Endothelial cell of umbilical vein (primary cell): Measurements from ENCODE around the gene CABLES1. TPM values are rescaled to one million over a fixed set of nuclear protein-coding genes. Genes with fewer than 3 reads are reported as not detected.

Experiments
- BruUV-seq: library from RNA; stranded (reverse); fragments of 400-500 nt; replicated peaks from 2 replicates; lab custom pipeline; 2021; lab: Mats Ljungman, UMichigan
- CTCF ChIA-PET: fragments of 300-600, 350-600 bp; sonication (Branson Sonifier 250); formaldehyde crosslinking; loops from one replicate; lab custom pipeline; 2021; ENCODE audit warnings: antibody characterized with exemption, inconsistent platforms; lab: Charles Lee
- POLR2A ChIA-PET: fragments of 300-600, 350-600 bp; sonication (Branson Sonifier 250); formaldehyde crosslinking; loops from one replicate; lab custom pipeline; 2021; ENCODE audit warnings: antibody characterized with exemption, inconsistent platforms; lab: Charles Lee
- DNase-seq: peaks from one replicate; pipeline ENCODE4 v3.0.0-alpha.2; 2011; ENCODE audit warnings: low read depth, low spot score
- FAIRE-seq: peaks from 2 replicates; lab custom pipeline; 2011; peaks lifted over from hg19 to GRCh38; lab: Jason Lieb, UNC
- H2AFZ ChIP-seq: 2 replicates; pipeline ENCODE4 v1.6.0; 2012; ENCODE audit warnings: low read depth, low read length, control low read depth, inconsistent platforms
- H3K27ac ChIP-seq: 2 replicates; pipeline ENCODE4 v1.5.1; 2011; ENCODE audit warnings: low read depth, mild to moderate bottlenecking, control low read depth, low read length, moderate library complexity; ENCODE audit not compliant: insufficient read depth
- H3K27me3 ChIP-seq, 2 experiments: 2 replicates each; pipeline versions ENCODE4 v1.6.0 to v1.6.1; 2011; ENCODE audit warnings: low read length in 2 of 2, mixed read lengths in 1 of 2; ENCODE audit not compliant: control insufficient read depth in 2 of 2, insufficient read depth in 2 of 2
- H3K36me3 ChIP-seq, 2 experiments: 2 replicates in 1 of 2; 3 replicates in 1 of 2; pipeline ENCODE4 v1.5.1; 2011; ENCODE audit warnings: low read length in 2 of 2, mild to moderate bottlenecking in 1 of 2, moderate library complexity in 1 of 2; ENCODE audit not compliant: control insufficient read depth in 2 of 2, insufficient read depth in 2 of 2; ENCODE audit errors: extremely low read depth in 1 of 2
- H3K4me1 ChIP-seq: 3 replicates; pipeline ENCODE4 v1.5.1; 2011; ENCODE audit warnings: mild to moderate bottlenecking, low read length; ENCODE audit not compliant: control insufficient read depth, insufficient read depth; ENCODE audit errors: extremely low read depth
- H3K4me2 ChIP-seq: 2 replicates; pipeline ENCODE4 v1.6.1; 2011; ENCODE audit warnings: low read length, control low read depth, mixed read lengths; ENCODE audit not compliant: insufficient read depth
- H3K4me3 ChIP-seq, 3 experiments: fragments of 200-600 bp in 1 of 3; sonication (generic), shearing (Covaris generic) in 1 of 3; replicated peaks in 1 of 3; 2 replicates each; pipeline ENCODE4 v1.5.1; 2011 to 2016; ENCODE audit warnings: control low read depth in 3 of 3, low read length in 3 of 3, mild to moderate bottlenecking in 2 of 3, inconsistent platforms in 1 of 3, low read depth in 1 of 3, moderate library complexity in 1 of 3; ENCODE audit not compliant: insufficient read depth in 1 of 3
- H3K79me2 ChIP-seq: 2 replicates; pipeline ENCODE4 v1.6.0; 2012; ENCODE audit warnings: low read length, inconsistent platforms; ENCODE audit not compliant: control insufficient read depth, insufficient read depth
- H3K9ac ChIP-seq: replicated peaks from 2 replicates; pipeline ENCODE3; 2011; ENCODE audit warnings: low read length, control low read depth; ENCODE audit not compliant: insufficient read depth; ENCODE audit errors: extremely low read depth
- H3K9me1 ChIP-seq: replicated peaks from 3 replicates; pipeline ENCODE4 v1.6.0; 2011; ENCODE audit warnings: mild to moderate bottlenecking, low read length; ENCODE audit not compliant: control insufficient read depth, insufficient read depth; ENCODE audit errors: extremely low read depth
- H3K9me3 ChIP-seq: replicated peaks from 2 replicates; pipeline ENCODE4 v1.5.1; 2012; ENCODE audit warnings: low read length, inconsistent platforms; ENCODE audit not compliant: control insufficient read depth, insufficient read depth
- H4K20me1 ChIP-seq: replicated peaks from 2 replicates; pipeline ENCODE3; 2011; ENCODE audit warnings: mild to moderate bottlenecking, low read length; ENCODE audit not compliant: control insufficient read depth, insufficient read depth; ENCODE audit errors: extremely low read depth
- EZH2 ChIP-seq: IDR thresholded peaks from 2 replicates; pipeline ENCODE4 v1.6.1; 2012; ENCODE audit warnings: borderline replicate concordance, low read depth, mild to moderate bottlenecking, moderate library complexity, low read length, inconsistent platforms; ENCODE audit not compliant: severe bottlenecking
- FOS ChIP-seq: IDR thresholded peaks from 2 replicates; pipeline ENCODE4 v1.6.1; 2011; ENCODE audit warnings: mild to moderate bottlenecking, low read length, moderate library complexity, borderline replicate concordance; ENCODE audit not compliant: insufficient read depth
- GATA2 ChIP-seq: IDR thresholded peaks from 2 replicates; pipeline ENCODE4 v1.7.0; 2011; ENCODE audit warnings: low read depth, mild to moderate bottlenecking, moderate library complexity, mixed read lengths, low read length; ENCODE audit not compliant: insufficient read length, insufficient read depth
- JUN ChIP-seq: IDR thresholded peaks from 2 replicates; pipeline ENCODE4 v1.6.1; 2011; ENCODE audit warnings: borderline replicate concordance, low read depth; ENCODE audit not compliant: insufficient read length, insufficient read depth
- MYC ChIP-seq: IDR thresholded peaks from one replicate; pipeline ENCODE4 v1.6.1; 2011; ENCODE audit warnings: mild to moderate bottlenecking, low read depth, low read length
- POLR2A ChIP-seq: IDR thresholded peaks from 2 replicates; pipeline ENCODE4 v1.6.1; 2012; ENCODE audit warnings: low read depth, mild to moderate bottlenecking, control low read depth, low read length
- POLR2AphosphoS5 ChIP-seq: IDR thresholded peaks from 2 replicates; pipeline ENCODE4 v1.6.1; 2012; ENCODE audit warnings: low read depth, mild to moderate bottlenecking, control low read depth, low read length, moderate library complexity; ENCODE audit not compliant: insufficient read depth
- dilution Hi-C: fragments of 300-500 bp; cut with MboI; formaldehyde crosslinking; loops from one replicate; pipeline ENCODE4 v1.15.0; 2019; ENCODE audit warnings: low sequenced_read_pairs; ENCODE audit not compliant: extremely low pct_ligation_motif_present
- intact Hi-C: fragments of 100-400 bp; cut with micrococcal nuclease; formaldehyde crosslinking; loops from one replicate; pipeline ENCODE4 v1.10.0; 2022
- polyA plus RNA-seq, 4 experiments: library from polyadenylated mRNA; depleted of rRNA in 3 of 4; stranded (reverse) in 3 of 4; unstranded in 1 of 4; fragments of >200 nt; gene quantifications; 2 replicates each; pipeline versions ENCODE4 v1.2.1 to v1.2.3, GENCODE V29; 2011 to 2012; ENCODE audit warnings: missing spikeins in 1 of 4
- total RNA-seq: library from RNA; stranded (reverse); gene quantifications from 2 replicates; pipeline ENCODE4 v1.2.3, GENCODE V29; 2021
- TF ChIP-seq, protein P1 (sequence below), 2 donors: IDR thresholded peaks; 1 replicate in 1 of 2; 2 replicates in 1 of 2; pipeline ENCODE4 v1.5.1; 2011; ENCODE audit warnings: low read length in 2 of 2, mild to moderate bottlenecking in 2 of 2, moderate library complexity in 2 of 2, control low read depth in 1 of 2, inconsistent platforms in 1 of 2, low read depth in 1 of 2; ENCODE audit not compliant: insufficient read depth in 1 of 2; ENCODE audit errors: extremely low read depth in 1 of 2
- TF ChIP-seq, protein P2 (sequence below): IDR thresholded peaks from 2 replicates; pipeline ENCODE4 v1.6.1; 2011; ENCODE audit not compliant: insufficient read depth, insufficient read length

CABLES1 gene
- total and polyA plus RNA-seq, 2 donors (not counting 3 experiments of a cell fraction or from before 2014, with no cell fraction given), result 40.2 to 71.1 TPM

DNA sequence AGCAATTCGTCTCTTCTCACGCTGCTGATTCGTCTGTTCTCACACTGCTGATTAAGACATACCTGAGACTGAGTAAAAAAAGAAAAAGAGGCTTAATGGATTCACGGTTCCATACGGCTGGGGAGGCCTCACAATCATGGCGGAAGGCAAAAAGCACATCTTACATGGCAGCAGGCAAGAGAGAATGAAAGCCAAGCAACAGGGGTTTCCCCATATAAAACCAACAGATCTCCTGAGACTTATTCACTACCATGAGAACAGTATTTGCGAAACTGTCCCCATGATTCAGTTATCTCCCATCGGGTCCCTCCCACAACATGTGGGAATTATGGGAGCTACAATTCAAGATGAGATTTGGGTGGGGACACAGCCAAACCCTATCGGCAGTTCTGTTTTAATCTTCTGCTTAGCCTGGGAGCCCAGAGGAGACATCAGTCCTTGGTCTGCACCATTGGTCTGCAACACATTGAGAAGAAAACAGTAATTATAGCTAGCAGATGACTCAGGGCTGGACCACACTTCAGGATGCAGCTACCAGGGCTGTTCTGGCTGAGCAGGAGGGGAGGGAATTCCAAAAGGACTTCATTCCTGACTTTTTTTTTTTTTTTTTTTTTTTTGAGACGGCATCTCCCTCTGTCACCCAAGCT, 69.4 kb downstream of the CABLES1 start:
- H3K27ac ChIP-seq, result no peak overlapping the region
- dilution Hi-C loops (no loop called here), intact Hi-C loops (loop anchor here (10.0 kb wide), 1 partner anchor 390 kb away; no protein-coding TSS in a partner anchor)
- no peaks in the 10 kb centered on the region for H3K9me3 ChIP-seq
- POLR2A ChIA-PET, result no interaction called here
- H3K9ac ChIP-seq, result no peak overlapping the region
- no peaks in the 10 kb centered on the region for H3K27me3 ChIP-seq
- no peaks in the 10 kb centered on the region for H3K9me1 ChIP-seq
- no peaks in the 10 kb centered on the region for H3K4me1 ChIP-seq
- FAIRE-seq (peak; percentile 44), DNase-seq (no peak)
- H3K79me2 ChIP-seq, result no peaks in the 10 kb centered on the region
- H3K36me3 ChIP-seq, result peaks cover 0 to 37% of the 10 kb centered on the region in 2 experiments
- no peaks in the 10 kb centered on the region for H4K20me1 ChIP-seq
- BruUV-seq, result no TSS peak
- H3K4me2 ChIP-seq, result no peak overlapping the region
- TF ChIP-seq FOS, result no peak
- TF ChIP-seq GATA2, result no peak
- TF ChIP-seq, protein P1, sequence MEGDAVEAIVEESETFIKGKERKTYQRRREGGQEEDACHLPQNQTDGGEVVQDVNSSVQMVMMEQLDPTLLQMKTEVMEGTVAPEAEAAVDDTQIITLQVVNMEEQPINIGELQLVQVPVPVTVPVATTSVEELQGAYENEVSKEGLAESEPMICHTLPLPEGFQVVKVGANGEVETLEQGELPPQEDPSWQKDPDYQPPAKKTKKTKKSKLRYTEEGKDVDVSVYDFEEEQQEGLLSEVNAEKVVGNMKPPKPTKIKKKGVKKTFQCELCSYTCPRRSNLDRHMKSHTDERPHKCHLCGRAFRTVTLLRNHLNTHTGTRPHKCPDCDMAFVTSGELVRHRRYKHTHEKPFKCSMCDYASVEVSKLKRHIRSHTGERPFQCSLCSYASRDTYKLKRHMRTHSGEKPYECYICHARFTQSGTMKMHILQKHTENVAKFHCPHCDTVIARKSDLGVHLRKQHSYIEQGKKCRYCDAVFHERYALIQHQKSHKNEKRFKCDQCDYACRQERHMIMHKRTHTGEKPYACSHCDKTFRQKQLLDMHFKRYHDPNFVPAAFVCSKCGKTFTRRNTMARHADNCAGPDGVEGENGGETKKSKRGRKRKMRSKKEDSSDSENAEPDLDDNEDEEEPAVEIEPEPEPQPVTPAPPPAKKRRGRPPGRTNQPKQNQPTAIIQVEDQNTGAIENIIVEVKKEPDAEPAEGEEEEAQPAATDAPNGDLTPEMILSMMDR (IDR thresholded peaks at IDR 0.05; ENCODE audit: extremely low read depth in 1 of 2, insufficient read depth in 1 of 2, low read depth in 1 of 2, low read length in 2 of 2), result no peak
- no peak for TF ChIP-seq EZH2
- TF ChIP-seq MYC, result no peak
- no peak for TF ChIP-seq POLR2AphosphoS5
- no peak for TF ChIP-seq POLR2A
- no peak for TF ChIP-seq JUN
- TF ChIP-seq, protein P2, sequence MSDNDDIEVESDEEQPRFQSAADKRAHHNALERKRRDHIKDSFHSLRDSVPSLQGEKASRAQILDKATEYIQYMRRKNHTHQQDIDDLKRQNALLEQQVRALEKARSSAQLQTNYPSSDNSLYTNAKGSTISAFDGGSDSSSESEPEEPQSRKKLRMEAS, result no peak
- CTCF ChIA-PET, result interaction anchor here (0.7 to 1.0 kb wide), 3 partner anchors 19 to 452 kb away, joined by 3 read pairs; no protein-coding TSS in a partner anchor
- H2AFZ ChIP-seq, result no peak overlapping the region
- no peak overlapping the region for H3K4me3 ChIP-seq
